K562 (cell line): ENCODE measurements around the gene CTXND1. TPM values are rescaled to one million over a fixed set of nuclear protein-coding genes. Genes with fewer than 3 reads are reported as not detected.

Experiments used
- ARID1B ChIP-seq: fragments of 450-650 bp; IDR thresholded peaks from 2 replicates; pipeline ENCODE4 v1.6.1; 2016; ENCODE audit warnings: antibody characterized with exemption, mild to moderate bottlenecking, inconsistent platforms
- DMBX1 ChIP-seq: fragments of 250-450 bp; sonication (Bioruptor Pico); IDR thresholded peaks from 2 replicates; pipeline ENCODE4 v1.8.0; 2022; ENCODE audit warnings: inconsistent platforms, mild to moderate bottlenecking, moderate library complexity, borderline replicate concordance
- ETV1 ChIP-seq: fragments of 450-650 bp; conservative IDR thresholded peaks from 2 replicates; pipeline ENCODE4 v1.6.1; 2016; ENCODE audit warnings: missing genetic modification characterization, control low read depth, low read depth, missing compliant biosample characterization
- IRF1 ChIP-seq: sonication (generic); formaldehyde crosslinking; IDR thresholded peaks from 2 replicates; pipeline ENCODE4 v1.8.0; 2022; ENCODE audit warnings: missing genetic modification reagents, mild to moderate bottlenecking, borderline replicate concordance
- MIER1 ChIP-seq: fragments of 450-650 bp; IDR thresholded peaks from 2 replicates; pipeline ENCODE4 v1.6.1; 2016; ENCODE audit warnings: antibody characterized with exemption, mild to moderate bottlenecking, low read depth
- MTA3 ChIP-seq: fragments of 450-650 bp; formaldehyde crosslinking; IDR thresholded peaks from 2 replicates; pipeline ENCODE4 v1.6.1; 2017; ENCODE audit warnings: mild to moderate bottlenecking, borderline replicate concordance
- OTX1 ChIP-seq: fragments of 450-650 bp; formaldehyde crosslinking; IDR thresholded peaks from 2 replicates; pipeline ENCODE4 v1.4.0; 2022; ENCODE audit warnings: mild to moderate bottlenecking
- SMARCA5 ChIP-seq: fragments of 450-650 bp; IDR thresholded peaks from 2 replicates; pipeline ENCODE4 v1.6.1; 2016
- SMARCE1 ChIP-seq: fragments of 450-650 bp; IDR thresholded peaks from 2 replicates; pipeline ENCODE4 v1.7.1; 2016; ENCODE audit warnings: mild to moderate bottlenecking
- SMC3 ChIP-seq: conservative IDR thresholded peaks from 2 replicates; pipeline ENCODE4 v1.6.1; 2011; ENCODE audit warnings: low read depth, low read length, improper control_type of control experiment; ENCODE audit not compliant: insufficient read depth
- TEAD1 ChIP-seq, 2 experiments: fragments of 450-650 bp in 1 of 2; sonication (generic) in 1 of 2; formaldehyde crosslinking; IDR thresholded peaks; 2 replicates each; pipeline versions ENCODE4 v1.4.0 to v1.8.0; 2020 to 2022; ENCODE audit warnings: mild to moderate bottlenecking in 2 of 2, missing genetic modification reagents in 1 of 2
- THAP12 ChIP-seq: fragments of 250-450 bp; sonication (Bioruptor Pico); IDR thresholded peaks from 2 replicates; pipeline ENCODE4 v1.9.0; 2021; ENCODE audit warnings: mild to moderate bottlenecking, inconsistent platforms
- THRB ChIP-seq: fragments of 450-650 bp; formaldehyde crosslinking; conservative IDR thresholded peaks from 2 replicates; pipeline ENCODE4 v1.4.0; 2022; ENCODE audit warnings: mild to moderate bottlenecking, missing genetic modification characterization
- ZNF57 ChIP-seq: fragments of 450-650 bp; formaldehyde crosslinking; IDR thresholded peaks from 2 replicates; pipeline ENCODE4 v1.4.0; 2020; ENCODE audit warnings: mild to moderate bottlenecking, moderate library complexity
- polyA plus RNA-seq, 8 experiments: library from polyadenylated mRNA; depleted of rRNA in 4 of 8; stranded (reverse) in 5 of 8; unstranded in 3 of 8; fragments of >200 nt; fragmentation: Nextera tagmentation in 2 of 8; fragmentation: Illumina TruSeq in 1 of 8; extraction: Ambion mirVana in 2 of 8; extraction: Trizol in 1 of 8; gene quantifications; 2 replicates each; pipeline versions ENCODE4 v1.2.1 to v1.2.3, GENCODE V29; 2011 to 2014; ENCODE audit warnings: inconsistent platforms in 1 of 8, missing spikeins in 1 of 8
- total RNA-seq, 7 experiments: library from RNA; depleted of rRNA in 6 of 7; stranded (reverse); fragments of >200 nt in 6 of 7; fragmentation: Illumina TruSeq in 2 of 7; extraction: Trizol in 2 of 7; gene quantifications; 2 replicates each; pipeline versions ENCODE4 v1.2.1 to v1.2.3, GENCODE V29; 2011 to 2021; ENCODE audit warnings: low replicate concordance in 1 of 7
- TF ChIP-seq, protein P1 (sequence below): sonication (generic); formaldehyde crosslinking; IDR thresholded peaks from 2 replicates; pipeline ENCODE4 v1.4.0; 2020; ENCODE audit warnings: mild to moderate bottlenecking, missing genetic modification reagents
- TF ChIP-seq, protein P2 (sequence below), 2 experiments: IDR thresholded peaks in 1 of 2; conservative IDR thresholded peaks in 1 of 2; 2 replicates each; pipeline ENCODE4 v1.6.1; 2016; ENCODE audit warnings: low read depth in 2 of 2, mild to moderate bottlenecking in 1 of 2, missing compliant biosample characterization in 1 of 2, missing genetic modification characterization in 1 of 2, moderate library complexity in 1 of 2

The CTXND1 gene
- total and polyA plus RNA-seq, 9 of the 15 experiments (the other 6 are each of a cell fraction or from before 2014, with no cell fraction given), result 0.04 TPM; not detected in 7

DNA sequence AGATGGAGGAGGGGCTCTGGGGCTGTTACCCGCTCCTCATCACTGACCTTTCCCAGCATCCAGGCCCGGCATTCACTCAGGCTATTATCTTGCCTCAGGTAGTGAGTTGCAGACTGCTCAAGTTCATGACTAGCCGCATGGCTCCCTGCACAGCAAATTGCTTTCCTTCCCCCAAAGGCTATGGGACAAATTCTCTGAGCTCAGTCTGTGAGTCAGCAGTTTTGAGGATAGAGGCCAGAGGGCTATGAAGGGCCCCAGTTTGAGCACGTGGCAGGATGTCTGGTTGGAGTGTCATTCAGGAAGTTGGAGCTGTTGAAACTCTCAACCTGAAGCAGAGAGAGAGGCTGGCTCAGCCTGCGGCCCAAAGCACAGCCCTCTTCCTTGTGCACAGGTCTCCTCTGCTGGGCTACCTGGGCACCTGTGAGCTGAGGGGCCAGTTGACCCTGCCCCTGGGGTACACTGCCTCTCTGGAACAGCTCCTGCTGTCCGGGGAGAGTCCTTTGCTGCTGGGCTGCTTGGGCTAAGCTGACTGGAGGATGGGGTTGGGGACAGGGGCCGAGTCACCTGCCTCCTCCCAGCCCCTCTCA lies 91.3 kb downstream of the CTXND1 start (continued):
- TF ChIP-seq, protein P1, sequence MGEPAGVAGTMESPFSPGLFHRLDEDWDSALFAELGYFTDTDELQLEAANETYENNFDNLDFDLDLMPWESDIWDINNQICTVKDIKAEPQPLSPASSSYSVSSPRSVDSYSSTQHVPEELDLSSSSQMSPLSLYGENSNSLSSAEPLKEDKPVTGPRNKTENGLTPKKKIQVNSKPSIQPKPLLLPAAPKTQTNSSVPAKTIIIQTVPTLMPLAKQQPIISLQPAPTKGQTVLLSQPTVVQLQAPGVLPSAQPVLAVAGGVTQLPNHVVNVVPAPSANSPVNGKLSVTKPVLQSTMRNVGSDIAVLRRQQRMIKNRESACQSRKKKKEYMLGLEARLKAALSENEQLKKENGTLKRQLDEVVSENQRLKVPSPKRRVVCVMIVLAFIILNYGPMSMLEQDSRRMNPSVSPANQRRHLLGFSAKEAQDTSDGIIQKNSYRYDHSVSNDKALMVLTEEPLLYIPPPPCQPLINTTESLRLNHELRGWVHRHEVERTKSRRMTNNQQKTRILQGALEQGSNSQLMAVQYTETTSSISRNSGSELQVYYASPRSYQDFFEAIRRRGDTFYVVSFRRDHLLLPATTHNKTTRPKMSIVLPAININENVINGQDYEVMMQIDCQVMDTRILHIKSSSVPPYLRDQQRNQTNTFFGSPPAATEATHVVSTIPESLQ, result 0 out of 2 replicates have a peak, but pooled peaks have one; percentile 61
- peak; percentile 72 for TF ChIP-seq ARID1B
- TF ChIP-seq DMBX1 (CRISPR knock-in tag), result peak; percentile 95
- TF ChIP-seq SMC3, result no peak
- TF ChIP-seq ZNF57 (CRISPR knock-in tag), result no peak
- TF ChIP-seq MTA3, result 0 out of 2 replicates have a peak, but pooled peaks have one; percentile 33
- TF ChIP-seq IRF1 (CRISPR knock-in tag), result no peak
- TF ChIP-seq THRB (CRISPR knock-in tag), result 0 out of 2 replicates have a peak, but pooled peaks have one; percentile 81
- no peak for TF ChIP-seq THAP12 (CRISPR knock-in tag)
- no peak for TF ChIP-seq SMARCA5
- peak; percentile 95 for TF ChIP-seq ETV1 (tag)
- TF ChIP-seq MIER1, result no peak
- TF ChIP-seq, protein P2, sequence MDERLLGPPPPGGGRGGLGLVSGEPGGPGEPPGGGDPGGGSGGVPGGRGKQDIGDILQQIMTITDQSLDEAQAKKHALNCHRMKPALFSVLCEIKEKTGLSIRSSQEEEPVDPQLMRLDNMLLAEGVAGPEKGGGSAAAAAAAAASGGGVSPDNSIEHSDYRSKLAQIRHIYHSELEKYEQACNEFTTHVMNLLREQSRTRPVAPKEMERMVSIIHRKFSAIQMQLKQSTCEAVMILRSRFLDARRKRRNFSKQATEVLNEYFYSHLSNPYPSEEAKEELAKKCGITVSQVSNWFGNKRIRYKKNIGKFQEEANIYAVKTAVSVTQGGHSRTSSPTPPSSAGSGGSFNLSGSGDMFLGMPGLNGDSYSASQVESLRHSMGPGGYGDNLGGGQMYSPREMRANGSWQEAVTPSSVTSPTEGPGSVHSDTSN (CRISPR knock-in tag; IDR thresholded peaks at IDR 0.05; ENCODE audit: low read depth), result no peak
- TF ChIP-seq, protein P2 (tag; conservative IDR thresholded peaks at IDR 0.05; ENCODE audit: low read depth), result peak; percentile 54
- peak; percentile 83; the same call in 1 of the 2 replicates for TF ChIP-seq OTX1 (CRISPR knock-in tag)
- 0 out of 2 replicates have a peak, but pooled peaks have one; percentile 37 for TF ChIP-seq SMARCE1
- peak in 1 of 2 experiments; percentile 76; a peak in 2 of 4 replicates for TF ChIP-seq TEAD1 (CRISPR knock-in tag; IDR thresholded peaks at IDR 0.05)
